Esophagus squamous epithelium (tissue), 5 donors: ENCODE data around the gene PRMT6. TPM values are rescaled to one million over a fixed set of nuclear protein-coding genes. Genes with fewer than 3 reads are reported as not detected.

Experiments
- DNase-seq: peaks from one replicate; lab custom pipeline; 2025; lab: John Stamatoyannopoulos, UW
- H3K27ac ChIP-seq, 4 donors: fragments of 200-600 bp; sonication (generic); one replicate each; pipeline ENCODE4 v1.5.1; 2016 to 2019; ENCODE audit warnings: mild to moderate bottlenecking in 1 of 4
- H3K27me3 ChIP-seq, 4 donors: fragments of 200-600 bp; sonication (generic); 1 replicate in 3 of 4; 2 replicates in 1 of 4; pipeline versions ENCODE4 v1.5.1 to v1.6.0; 2017 to 2021; ENCODE audit warnings: antibody characterized with exemption in 1 of 4
- H3K36me3 ChIP-seq, 3 donors: fragments of 200-600 bp; sonication (generic); one replicate each; pipeline ENCODE4 v1.5.1; 2016 to 2019
- H3K4me1 ChIP-seq, 3 donors: fragments of 200-600 bp; sonication (generic); one replicate each; pipeline ENCODE4 v1.5.1; 2017 to 2019
- H3K4me3 ChIP-seq, 4 donors: fragments of 200-600 bp; sonication (generic); 1 replicate in 3 of 4; 2 replicates in 1 of 4; pipeline ENCODE4 v1.5.1; 2016 to 2019; ENCODE audit warnings: mild to moderate bottlenecking in 2 of 4, moderate library complexity in 1 of 4
- H3K9me3 ChIP-seq, 3 donors: fragments of 200-600 bp; sonication (generic); one replicate each; pipeline ENCODE4 v1.5.1; 2016 to 2019
- POLR2A ChIP-seq, 4 donors: fragments of 450-650 bp; IDR thresholded peaks; one replicate each; pipeline ENCODE4 v1.6.1; 2017; ENCODE audit warnings: antibody characterized with exemption in 4 of 4, mild to moderate bottlenecking in 4 of 4, moderate library complexity in 3 of 4
- WGBS, 2 donors: methylation state at CpG; one replicate each; pipeline ENCODE4 v1.1.5; 2018; 5-methylcytosine and 5-hydroxymethylcytosine counted together
- intact Hi-C: fragments of 100-400 bp; cut with DNase I; formaldehyde crosslinking; loops from one replicate; pipeline ENCODE4 v1.15.0; 2022
- total RNA-seq, 4 donors: library from RNA; depleted of rRNA; stranded (reverse); fragments of >200 nt; gene quantifications; one replicate each; pipeline ENCODE4 v1.1.0, GENCODE V29; 2016
- TF ChIP-seq, protein P1 (sequence below), 6 experiments: fragments of 450-650 bp in 4 of 6; fragments of 200-600 bp in 2 of 6; sonication (generic) in 2 of 6; IDR thresholded peaks; one replicate each; pipeline ENCODE4 v1.5.1; 2016 to 2019; ENCODE audit warnings: antibody characterized with exemption in 6 of 6, mild to moderate bottlenecking in 4 of 6, moderate library complexity in 4 of 6
- donor health status: DM: yes; HTN: yes; CAD: no.

PRMT6 gene
- total RNA-seq, 4 donors from 2014 or later = 8.2 to 20.6 (median 13.7) TPM

DNA sequence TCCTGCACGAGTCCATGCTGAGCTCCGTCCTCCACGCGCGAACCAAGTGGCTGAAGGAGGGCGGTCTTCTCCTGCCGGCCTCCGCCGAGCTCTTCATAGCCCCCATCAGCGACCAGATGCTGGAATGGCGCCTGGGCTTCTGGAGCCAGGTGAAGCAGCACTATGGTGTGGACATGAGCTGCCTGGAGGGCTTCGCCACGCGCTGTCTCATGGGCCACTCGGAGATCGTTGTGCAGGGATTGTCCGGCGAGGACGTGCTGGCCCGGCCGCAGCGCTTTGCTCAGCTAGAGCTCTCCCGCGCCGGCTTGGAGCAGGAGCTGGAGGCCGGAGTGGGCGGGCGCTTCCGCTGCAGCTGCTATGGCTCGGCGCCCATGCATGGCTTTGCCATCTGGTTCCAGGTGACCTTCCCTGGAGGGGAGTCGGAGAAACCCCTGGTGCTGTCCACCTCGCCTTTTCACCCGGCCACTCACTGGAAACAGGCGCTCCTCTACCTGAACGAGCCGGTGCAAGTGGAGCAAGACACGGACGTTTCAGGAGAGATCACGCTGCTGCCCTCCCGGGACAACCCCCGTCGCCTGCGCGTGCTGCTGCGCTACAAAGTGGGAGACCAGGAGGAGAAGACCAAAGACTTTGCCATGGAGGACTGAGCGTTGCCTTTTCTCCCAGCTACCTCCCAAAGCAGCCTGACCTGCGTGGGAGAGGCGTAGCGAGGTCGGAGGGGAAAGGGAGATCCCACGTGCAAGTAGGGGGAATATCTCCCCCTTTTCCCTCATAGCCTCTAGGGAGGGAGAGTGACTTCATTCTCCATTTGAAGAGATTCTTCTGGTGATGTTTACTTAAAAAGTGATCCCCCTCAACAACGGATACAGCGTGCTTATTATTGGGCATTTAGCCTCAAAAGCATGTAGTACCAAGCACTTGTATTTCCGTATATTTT is 991 bp downstream of the PRMT6 start:
- intact Hi-C loops = no loop called here
- WGBS, 2 donors = 10 to 32% methylated on average over 8 to 17 of the region's 55 CpGs
- H3K4me1 ChIP-seq = peaks cover 5 to 21% (median 12%) of the 10 kb centered on the region in 3 donors
- peaks cover 0 to 16% (median 0%) of the 10 kb centered on the region in 3 donors for H3K36me3 ChIP-seq
- no peak for DNase-seq
- H3K27me3 ChIP-seq = no peaks in the 10 kb centered on the region
- peak overlapping the region; percentile 54 to 98 (median 82) for H3K4me3 ChIP-seq
- H3K9me3 ChIP-seq = no peaks in the 10 kb centered on the region
- peak overlapping the region; percentile 76 to 94 (median 87) for H3K27ac ChIP-seq
- TF ChIP-seq, protein P1, sequence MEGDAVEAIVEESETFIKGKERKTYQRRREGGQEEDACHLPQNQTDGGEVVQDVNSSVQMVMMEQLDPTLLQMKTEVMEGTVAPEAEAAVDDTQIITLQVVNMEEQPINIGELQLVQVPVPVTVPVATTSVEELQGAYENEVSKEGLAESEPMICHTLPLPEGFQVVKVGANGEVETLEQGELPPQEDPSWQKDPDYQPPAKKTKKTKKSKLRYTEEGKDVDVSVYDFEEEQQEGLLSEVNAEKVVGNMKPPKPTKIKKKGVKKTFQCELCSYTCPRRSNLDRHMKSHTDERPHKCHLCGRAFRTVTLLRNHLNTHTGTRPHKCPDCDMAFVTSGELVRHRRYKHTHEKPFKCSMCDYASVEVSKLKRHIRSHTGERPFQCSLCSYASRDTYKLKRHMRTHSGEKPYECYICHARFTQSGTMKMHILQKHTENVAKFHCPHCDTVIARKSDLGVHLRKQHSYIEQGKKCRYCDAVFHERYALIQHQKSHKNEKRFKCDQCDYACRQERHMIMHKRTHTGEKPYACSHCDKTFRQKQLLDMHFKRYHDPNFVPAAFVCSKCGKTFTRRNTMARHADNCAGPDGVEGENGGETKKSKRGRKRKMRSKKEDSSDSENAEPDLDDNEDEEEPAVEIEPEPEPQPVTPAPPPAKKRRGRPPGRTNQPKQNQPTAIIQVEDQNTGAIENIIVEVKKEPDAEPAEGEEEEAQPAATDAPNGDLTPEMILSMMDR (IDR thresholded peaks at IDR 0.05) = no peak
- no peak for TF ChIP-seq POLR2A (IDR thresholded peaks at IDR 0.05)

- Histone ChIP-seq H3K4me3 (peak overlapping the region in 1 of 4 donors; percentile 75), H3K4me1 (peaks cover 5 to 21% (median 12%) of the 10 kb centered on the region in 3 donors), H3K9me3 (no peaks in the 10 kb centered on the region), H3K27me3 (no peaks in the 10 kb centered on the region), H3K27ac (no peak overlapping the region), H3K36me3 (peaks cover 0 to 16% (median 0%) of the 10 kb centered on the region in 3 donors)
- DNase-seq = no peak
- intact Hi-C loops = no loop called here
- WGBS, 2 donors = 73 to 76% methylated on average over 4 of the region's 4 CpGs
- TF ChIP-seq, protein P1 (IDR thresholded peaks at IDR 0.05) = no peak
- no peak for TF ChIP-seq POLR2A (IDR thresholded peaks at IDR 0.05)
Measured at GRCh38 chr1:107058245-107059032, 2.0 kb downstream of the PRMT6 start.

- Histone ChIP-seq H3K4me1 (peaks cover 5 to 18% (median 9%) of the 10 kb centered on the region in 3 donors), H3K27ac (no peak overlapping the region), H3K27me3 (no peaks in the 10 kb centered on the region), H3K36me3 (peaks cover 0 to 16% (median 0%) of the 10 kb centered on the region in 3 donors), H3K9me3 (no peaks in the 10 kb centered on the region), H3K4me3 (no peak overlapping the region)
- WGBS, 2 donors = 86 to 89% methylated on average over 3 of the region's 3 CpGs
- intact Hi-C loops = no loop called here
- no peak for TF ChIP-seq POLR2A (IDR thresholded peaks at IDR 0.05)
- TF ChIP-seq, protein P1 (IDR thresholded peaks at IDR 0.05) = no peak
- DNase-seq = no peak
Measured at GRCh38 chr1:107061886-107062285, 5.4 kb downstream of the PRMT6 start.

GRCh38 chr1:107073493-107073892 is 17.0 kb downstream of the PRMT6 start:
- H3K27me3 ChIP-seq = no peaks in the 10 kb centered on the region
- TF ChIP-seq POLR2A (IDR thresholded peaks at IDR 0.05) = no peak
- TF ChIP-seq, protein P1 (IDR thresholded peaks at IDR 0.05) = no peak
- H3K36me3 ChIP-seq = no peaks in the 10 kb centered on the region
- no peak for DNase-seq
- intact Hi-C loops = no loop called here
- H3K27ac ChIP-seq = no peak overlapping the region
- H3K4me3 ChIP-seq = no peak overlapping the region
- 77 to 83% methylated on average over 4 of the region's 4 CpGs for WGBS, 2 donors
- H3K4me1 ChIP-seq = no peaks in the 10 kb centered on the region
- no peaks in the 10 kb centered on the region for H3K9me3 ChIP-seq
